NOMO-1 treated with dmso at 0.1 percent for 144 hours (cell line): ENCODE results near the gene UBE2S.
"Not testable (repeated sequence)": the region's sequence is repeated elsewhere in the genome, so short reads cannot be mapped to it uniquely, and the experiment has no call there.

ENCODE experiments used
- DNase-seq: peaks from one replicate; lab custom pipeline; 2025; ENCODE audit not compliant: unreplicated experiment; lab: John Stamatoyannopoulos, UW

Gene UBE2S

DNA sequence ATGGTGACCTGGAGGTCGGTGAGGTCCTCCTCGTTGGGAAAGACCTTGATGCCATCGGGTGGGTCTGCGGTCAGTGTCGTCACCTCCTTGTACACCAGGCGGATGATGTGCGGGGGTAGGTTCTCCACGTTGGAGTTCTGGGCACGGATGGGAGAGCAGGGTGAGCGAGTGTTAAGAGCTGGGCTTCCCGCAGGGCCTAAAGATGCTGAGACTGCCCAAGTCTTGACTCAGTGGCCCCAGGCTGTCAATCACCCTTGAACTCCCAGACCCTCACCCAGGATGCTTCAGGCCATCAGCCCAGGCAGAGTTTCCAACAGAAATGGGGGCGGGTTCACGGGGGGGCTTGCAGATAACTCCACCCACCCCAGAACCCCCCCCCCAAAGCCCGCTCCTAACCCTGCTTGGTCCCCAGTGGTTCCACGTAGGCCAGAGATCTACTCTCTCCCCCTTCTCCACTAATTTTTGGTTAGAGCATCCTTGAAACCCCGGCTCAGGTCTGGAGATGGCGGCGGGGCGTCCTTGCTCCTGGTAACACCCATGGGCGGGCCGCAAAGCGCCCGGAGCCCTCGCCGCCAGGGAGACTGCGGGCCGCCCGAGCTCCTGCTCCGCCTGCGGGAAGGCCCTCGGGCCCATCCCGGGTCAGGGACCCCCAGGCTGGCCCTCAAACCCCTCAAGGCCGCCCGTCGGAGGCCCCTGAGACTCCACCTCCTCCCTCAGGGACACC is 600 bp downstream of the UBE2S start:
- no peak for DNase-seq

DNA sequence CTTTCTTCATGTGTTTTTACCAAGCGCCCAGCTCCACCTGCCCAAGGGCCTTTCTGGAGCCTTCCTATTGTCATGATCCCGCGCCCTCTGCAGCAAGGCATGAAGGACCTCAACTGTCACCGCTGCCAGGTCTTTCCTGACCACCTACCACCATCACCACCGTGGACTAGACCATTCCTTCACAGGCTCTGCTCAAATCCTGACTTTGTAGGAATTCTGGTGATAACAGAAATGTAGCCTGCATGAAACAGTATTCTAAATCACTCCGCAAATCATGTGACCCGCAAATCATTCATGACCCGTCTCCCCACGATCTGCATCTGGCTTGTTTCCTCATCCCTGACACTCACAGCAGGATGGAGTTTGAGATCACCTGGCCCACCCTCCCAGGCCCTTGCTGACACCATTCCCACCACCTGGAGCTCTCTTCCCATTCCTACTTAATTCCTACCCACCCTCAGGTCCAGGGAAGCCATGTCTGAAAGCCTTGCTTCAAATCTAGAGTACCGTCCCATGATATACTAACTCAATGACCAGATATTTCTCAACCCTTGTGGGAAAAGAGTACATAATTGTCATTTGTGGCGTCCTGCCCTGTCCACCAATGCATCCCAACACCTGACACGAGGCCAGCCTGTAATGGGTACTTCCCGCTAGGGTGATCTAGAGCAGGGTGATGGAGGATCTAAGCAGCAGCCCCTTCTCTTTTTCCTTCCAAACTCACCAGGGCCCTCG is 1.3 kb downstream of the UBE2S start:
- DNase-seq: no peak

DNA sequence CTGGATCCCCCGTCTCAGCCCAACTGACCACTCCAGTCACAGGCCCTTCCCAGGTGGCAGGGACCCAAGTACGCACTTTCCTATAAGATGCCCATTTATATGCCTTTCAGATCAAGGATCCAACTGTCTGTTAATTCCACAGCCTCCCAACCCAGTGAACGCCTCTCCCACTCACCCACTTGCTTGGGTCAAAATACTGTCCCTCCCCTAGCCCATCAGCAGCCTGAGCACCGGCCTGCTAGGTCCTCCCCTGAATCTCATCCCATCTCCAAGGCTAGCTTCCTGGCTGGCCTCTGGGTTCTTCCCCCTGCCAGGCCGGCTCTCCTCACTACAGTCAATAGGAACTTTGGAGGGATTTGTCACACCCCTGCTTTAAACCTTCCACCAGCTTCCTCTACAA is 1.9 kb downstream of the UBE2S start:
- no peak for DNase-seq

DNA sequence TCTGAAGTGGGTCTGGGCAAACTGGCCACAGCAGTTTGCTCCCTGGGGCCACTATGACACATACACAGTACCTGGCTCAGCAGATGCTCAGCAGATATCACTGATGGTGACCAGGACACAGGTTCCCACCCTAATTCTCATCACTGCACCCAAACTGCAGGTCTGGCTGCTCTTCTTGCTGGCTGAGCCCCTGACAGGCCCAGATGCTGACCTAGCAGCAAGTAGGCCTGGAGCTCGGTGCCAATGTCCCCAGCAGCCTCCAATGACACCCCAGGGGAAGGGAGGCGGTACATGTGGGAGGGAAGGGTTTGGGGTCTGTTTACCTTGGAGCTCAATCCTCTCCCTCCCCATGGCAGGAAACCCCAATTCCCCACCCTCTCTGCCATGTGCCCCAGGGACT is 5.1 kb downstream of the UBE2S start:
- DNase-seq: no peak

DNA sequence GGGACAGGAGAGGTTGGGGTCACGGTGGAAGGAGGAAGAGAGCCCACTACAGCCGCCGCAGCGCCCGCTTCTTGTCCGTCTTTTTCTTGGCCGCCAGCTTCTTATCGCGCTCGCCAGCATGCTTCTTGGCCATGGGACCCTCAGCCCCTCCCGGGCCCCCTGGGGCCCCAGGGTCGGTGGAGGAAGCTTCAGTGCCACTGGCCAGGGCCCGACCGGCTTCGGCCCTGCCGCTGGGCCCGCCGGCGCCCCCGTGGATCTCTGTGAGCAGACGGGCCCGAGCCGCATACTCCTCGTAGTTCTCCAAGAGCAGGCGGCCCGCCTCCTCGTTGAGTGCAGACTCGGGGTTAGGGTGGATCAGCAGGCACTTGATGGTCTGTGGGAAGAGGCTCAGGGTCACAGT is 6.2 kb downstream of the UBE2S start:
- DNase-seq: not testable (repeated sequence)

DNA sequence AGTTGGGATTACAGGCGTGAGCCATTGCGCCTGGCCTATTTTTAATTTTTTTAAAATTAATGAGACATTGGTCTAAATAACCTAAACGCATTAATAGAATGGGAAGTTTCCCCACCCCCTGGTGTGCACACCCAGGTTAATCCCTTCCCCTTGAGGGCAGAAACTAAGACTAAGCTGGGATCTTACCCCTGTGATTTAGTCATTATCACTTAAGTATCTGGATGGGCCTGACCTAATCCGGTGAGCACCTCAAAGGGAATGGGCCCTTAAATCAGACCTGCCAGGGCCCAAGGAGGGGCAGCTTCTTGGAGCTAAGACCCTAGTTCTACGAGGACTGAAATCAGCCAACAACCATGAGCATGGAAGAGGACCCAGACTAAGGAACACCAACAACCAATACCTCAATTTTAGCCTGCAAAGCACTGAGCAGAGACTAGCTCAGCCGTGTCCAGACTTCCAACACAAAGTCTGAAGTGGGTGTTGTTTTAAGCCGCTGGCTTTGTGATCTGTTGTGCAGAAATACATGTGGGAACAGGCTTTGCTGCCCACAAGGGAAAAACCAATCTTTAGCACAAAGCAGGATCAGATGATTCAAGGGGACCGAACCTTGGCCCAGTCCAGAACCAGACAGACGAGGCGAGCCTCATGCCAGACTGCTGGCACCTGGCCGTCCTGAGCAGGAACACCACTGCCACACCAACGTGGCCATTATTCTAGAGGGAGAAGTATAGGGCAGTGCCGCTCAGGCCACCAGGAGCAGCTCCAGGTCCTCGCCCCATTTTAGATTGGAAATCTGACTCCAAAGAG is 7.1 kb downstream of the UBE2S start:
- DNase-seq: no peak

DNA sequence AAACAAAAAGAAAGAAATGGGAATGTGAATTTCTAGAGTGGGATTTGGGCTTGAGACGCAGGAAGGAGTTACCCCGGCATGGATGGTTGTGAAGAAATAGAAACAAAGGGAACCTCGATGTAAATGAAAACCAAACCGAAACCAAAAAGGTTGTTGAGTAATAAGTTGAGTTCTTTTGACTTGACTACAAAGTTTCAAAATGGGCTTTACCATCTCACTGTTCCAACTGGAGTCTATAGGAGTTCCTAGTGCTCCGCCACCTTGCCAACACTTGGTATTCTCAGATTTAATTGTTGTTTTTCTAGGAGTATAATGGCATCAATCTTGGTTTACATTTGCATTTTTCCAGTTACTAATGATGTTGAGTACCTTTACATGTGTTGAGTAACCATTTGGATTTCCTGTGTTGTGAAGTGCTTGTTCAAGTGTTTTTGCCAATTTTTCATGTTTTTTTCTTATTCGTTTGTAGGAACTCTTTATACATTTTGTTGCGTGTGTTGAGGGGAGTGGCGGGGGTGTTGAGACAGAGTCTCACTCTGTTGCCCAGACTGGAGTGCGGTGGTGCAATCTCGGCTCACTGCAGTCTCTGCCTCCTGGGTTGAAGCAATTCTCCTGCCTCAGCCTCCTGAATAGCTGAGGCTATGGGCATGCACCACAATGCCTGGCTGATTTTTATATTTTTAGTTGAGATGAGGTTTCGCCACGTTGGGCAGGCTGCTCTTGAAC is 9.2 kb downstream of the UBE2S start:
- peak; percentile 44 for DNase-seq

DNA sequence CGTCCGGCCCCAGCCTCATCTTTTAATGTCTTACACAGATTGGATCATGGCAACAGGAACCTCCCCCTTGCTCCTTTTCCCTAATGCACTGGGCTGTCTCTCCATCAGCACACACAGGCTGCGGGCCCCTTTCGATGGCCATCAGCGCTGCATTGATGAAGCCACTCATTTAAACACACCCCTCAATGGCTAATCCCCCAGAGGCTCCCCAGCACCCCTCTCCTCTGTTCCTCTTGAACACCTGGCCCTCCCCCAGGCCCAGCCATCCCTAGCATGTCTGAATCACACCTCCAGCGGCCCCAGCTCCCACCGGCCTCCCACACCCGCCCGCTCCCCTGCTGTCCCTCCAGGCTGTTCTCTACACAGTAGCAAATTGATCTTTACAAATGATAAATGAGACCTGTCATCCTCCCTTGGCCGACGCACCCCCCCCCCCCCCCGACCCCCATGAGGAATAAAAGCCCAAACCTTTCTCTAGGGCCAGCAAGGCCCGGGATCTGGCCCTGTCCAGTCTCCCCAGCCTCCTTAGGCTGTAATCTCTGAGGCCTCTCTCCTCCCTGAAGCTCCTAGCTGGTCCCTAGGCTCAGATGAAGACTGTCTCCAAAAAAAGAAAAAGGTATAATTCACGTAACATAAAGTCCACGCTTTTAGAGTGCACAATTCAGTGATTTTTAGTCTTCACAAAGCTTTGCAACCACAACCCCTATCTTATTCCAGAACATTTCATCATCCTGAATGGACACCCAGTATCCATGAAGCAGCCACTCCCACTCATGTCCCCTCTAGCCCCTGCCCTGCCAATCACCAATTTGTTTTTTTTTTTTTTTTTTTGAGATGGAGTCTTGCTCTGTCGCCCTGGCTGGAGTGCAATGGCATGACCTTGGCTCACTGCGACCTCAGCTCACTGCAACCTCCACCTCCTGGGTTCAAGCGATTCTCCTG is 14.5 kb downstream of the UBE2S start:
- no peak for DNase-seq

DNA sequence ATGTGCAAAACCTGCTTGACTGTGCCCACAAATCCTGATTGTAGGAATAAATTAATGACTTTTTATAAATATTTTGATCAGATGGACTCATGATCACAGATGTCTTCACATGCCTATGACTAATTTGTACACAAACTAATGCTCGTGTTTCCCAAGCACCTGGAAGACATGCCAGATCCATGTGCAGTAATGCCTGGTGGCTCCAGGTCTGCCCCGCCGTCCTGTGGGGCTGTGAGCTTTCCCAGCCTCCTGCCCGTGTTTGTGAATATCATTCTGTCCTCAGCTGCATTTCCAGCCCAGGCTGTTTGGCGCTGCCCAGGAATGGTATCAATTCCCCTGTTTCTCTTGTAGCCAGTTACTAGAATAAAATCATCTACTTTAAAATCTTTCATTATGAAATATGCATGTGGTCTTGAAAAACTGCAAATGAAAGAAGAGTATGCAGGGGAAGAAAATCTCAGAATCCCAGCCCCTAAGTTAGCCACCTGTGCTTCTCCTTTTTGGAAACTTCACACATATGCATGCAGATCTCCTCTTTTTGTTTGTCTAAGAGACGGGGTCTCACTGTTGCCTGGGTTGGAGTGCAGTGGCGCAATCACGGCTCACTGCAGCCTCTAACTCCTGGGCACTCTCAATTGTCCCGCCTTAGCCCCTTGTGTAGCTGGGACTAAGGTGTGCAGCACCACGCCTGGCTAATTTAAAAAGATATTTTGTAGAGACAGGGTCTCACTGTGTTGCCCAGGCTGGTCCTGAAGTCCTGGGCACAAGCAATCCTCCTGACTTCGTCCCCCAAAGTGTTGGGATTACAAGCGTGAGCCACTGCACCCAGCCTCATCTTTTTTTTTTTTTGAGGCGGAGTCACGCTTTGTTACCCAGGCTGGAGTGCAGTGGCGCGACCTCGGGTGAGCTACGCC is 15.6 kb downstream of the UBE2S start:
- DNase-seq: no peak

DNA sequence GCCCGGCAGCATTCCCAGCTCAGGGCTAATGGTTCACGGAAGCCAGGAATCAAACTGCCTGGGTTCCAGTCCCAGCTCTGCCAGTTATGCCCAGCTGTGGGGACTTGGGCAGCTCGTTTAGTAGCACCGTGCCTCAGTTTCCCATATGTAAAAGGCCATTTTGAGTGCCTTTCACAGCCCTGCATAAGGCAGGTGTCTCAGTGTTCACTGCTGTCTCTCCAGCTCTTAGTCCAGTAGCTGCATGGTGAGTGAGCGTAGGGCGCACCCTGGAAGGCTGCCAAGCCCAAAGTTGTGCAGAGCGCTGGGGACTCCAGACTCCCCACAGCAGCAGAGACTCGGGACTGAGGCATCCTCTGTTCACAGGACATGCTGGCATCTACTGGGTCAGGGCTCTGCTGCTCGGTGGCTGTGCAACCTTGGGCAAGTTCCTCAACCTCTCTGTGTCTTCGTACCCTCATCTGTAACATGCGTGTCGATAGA is 16.4 kb downstream of the UBE2S start:
- DNase-seq: no peak

DNA sequence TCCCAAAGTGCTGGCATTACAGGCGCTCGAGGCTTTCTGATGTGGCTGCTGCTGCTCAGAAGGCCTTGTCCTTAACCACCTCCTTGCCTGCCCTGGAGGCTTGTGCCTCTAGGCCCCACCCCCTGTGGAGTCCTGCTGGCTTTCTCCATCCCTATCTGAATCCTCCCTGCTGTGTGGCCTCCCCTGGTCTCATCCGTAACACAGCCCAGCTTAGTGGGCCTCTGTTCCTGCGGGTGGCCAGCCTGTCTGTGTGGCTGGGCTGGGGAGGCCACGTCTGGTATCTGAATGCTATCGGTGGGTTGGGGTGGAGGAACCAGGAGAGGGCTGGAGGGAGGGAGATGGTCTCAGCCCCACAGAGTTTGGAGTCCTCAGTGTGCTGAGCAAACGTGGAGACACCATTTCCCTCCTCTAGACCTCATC is 17.1 kb downstream of the UBE2S start:
- DNase-seq: no peak

DNA sequence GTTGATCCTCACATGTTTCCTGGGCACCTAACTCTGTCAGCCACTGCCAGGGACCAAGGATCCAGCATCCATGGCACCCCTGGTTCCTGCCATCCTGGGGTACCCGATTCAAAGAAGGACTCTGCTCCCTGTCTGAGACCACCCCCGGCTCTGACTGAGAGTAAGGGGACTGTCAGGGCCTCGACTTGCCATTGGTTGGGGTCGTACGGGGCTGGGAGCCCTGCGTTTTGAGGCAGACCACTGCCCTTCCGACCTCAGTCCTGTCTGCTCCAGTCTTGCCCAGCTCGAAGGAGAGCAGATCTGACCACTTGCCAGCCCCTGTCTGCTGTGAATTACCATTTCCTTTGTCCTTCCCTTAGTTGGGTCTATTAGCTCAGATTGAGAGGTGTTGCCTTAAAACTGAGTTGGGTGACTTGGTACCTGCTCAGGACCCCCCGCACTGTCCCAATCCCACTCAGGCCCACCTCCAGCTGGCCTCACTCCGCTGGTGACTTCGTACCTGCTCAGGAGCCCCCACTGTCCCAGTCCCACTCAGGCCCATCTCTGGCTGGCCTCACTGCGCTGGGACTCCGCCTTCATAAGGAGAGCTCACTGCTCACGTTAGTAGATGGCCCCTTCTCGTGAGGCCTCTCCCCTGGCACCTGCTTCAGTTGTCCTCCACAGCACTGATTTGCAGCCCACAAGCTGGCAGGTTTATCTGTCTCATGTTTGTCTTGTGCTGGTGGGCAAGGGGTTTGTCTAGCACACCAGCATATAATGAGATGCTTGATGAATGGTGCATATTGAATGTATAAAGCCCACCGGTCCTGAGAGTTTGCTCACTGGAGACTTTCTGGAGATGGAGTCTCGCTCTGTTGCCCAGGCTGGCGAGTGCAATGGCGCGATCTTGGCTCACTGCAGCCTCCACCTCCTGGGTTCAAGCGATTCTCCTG is 17.9 kb downstream of the UBE2S start:
- no peak for DNase-seq

DNA sequence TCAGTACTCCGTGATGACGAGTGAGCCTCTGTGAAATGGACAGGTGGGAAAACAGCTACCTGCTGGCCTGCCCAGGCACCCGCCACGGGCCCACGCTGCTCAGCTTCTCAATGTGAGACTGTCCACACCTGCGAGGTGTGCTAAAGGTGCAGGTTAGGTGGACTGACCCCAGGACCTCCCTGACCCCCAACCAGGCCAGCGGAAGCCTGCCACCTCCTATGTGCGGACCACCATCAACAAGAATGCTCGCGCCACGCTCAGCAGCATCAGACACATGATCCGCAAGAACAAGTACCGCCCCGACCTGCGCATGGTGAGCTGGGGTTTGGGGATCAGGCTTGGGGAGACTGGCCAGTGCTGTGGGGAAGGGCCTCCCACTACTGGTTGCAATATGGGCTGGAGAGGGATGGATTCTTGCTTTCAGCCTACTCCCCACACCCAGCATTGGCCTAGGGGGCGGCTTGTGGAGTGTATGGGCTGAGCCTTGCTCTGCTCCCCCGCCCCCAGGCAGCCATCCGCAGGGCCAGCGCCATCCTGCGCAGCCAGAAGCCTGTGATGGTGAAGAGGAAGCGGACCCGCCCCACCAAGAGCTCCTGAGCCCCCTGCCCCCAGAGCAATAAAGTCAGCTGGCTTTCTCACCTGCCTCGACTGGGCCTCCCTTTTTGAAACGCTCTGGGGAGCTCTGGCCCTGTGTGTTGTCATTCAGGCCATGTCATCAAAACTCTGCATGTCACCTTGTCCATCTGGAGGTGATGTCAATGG is 19.7 kb downstream of the UBE2S start:
- no peak for DNase-seq

DNA sequence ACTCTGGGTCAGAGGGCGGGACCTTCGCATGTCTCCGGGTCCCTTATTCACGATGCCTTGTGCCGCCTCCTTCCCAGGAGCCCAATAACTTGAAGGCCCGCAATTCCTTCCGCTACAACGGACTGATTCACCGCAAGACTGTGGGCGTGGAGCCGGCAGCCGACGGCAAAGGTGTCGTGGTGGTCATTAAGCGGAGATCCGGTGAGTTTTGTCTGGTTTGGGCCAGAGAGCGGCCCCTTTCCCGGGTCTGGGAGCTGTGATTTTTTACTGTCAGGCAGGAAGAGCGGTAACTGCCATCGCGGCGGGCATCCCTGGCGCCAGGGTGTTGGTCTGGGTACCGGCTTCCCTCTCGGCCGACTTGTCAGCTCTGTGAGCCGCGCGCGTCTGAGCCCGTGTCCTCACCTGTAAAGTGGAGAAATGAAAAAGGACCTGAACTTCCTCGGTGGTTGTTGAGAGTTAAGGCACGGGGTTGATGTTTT is 21.1 kb downstream of the UBE2S start:
- no peak for DNase-seq

DNA sequence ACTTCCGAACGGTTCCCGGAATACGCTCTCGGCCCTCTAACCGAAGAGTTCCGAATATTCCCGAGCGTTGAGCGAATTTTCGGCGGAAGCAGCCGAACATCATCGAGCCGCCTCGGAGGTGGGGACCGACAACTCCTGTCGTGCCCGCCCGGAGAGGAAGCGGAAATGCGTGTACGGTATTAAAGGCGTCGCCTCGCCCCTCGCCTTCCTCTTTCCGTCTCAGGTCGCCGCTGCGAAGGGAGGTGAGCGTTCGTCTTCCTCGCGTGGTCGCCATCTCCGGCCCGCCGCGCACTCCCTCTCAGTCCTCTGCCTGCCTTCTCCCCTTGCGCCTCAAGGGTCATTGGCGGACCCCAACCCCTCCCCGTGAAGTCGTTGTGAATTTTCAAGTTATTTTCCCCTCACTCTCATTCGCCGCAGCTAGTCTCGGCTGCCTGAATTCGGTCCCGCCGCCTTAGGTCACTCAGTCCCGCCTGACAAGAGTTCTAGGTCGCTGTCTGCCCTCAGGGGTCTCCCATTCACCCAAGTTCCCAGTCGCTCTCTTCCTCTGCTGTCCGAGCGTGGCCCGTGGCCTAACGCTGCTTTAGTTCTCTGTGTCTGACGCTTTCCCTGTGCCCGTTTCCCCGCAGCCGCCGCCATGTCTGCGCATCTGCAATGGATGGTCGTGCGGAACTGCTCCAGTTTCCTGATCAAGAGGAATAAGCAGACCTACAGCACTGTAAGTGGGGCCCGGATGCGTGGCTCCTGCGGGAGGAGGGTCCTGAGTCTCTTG is 21.7 kb downstream of the UBE2S start, which contains the start of gene RPL28:
Gene RPL28, plus strand, starts transcription at position 209 of the 769 bp plus-strand sequence. Its CDS starts 426 bp downstream, at position 635.
- peak; percentile 98 for DNase-seq
